Chondrocyte (in vitro differentiated cells): ENCODE measurements around the gene TPRKB. TPM values are rescaled to one million over a fixed set of nuclear protein-coding genes. Genes with fewer than 3 reads are reported as not detected.
"Not testable (repeated sequence)": the region's sequence is repeated elsewhere in the genome, so short reads cannot be mapped to it uniquely, and the experiment has no call there.

ENCODE experiments used
- DNase-seq: peaks from one replicate; pipeline ENCODE4 v3.0.0; 2021; ENCODE audit warnings: mixed read lengths, low spot score
- H3K27ac Mint-ChIP-seq: one replicate; pipeline ENCODE4 v1.8.0; 2021; ENCODE audit warnings: mild to moderate bottlenecking, moderate library complexity, mixed read lengths; ENCODE audit not compliant: unreplicated experiment
- H3K27me3 Mint-ChIP-seq: 2 replicates; pipeline ENCODE4 v1.8.0; 2021; ENCODE audit warnings: low read depth, mixed read lengths
- H3K36me3 Mint-ChIP-seq: 2 replicates; pipeline ENCODE4 v1.8.0; 2021; ENCODE audit warnings: low read depth, mixed read lengths
- H3K4me1 Mint-ChIP-seq: 2 replicates; pipeline ENCODE4 v1.8.0; 2021; ENCODE audit warnings: low read depth, mild to moderate bottlenecking, mixed read lengths
- H3K4me3 Mint-ChIP-seq: one replicate; pipeline ENCODE4 v1.8.0; 2021; ENCODE audit warnings: mild to moderate bottlenecking, moderate library complexity, mixed read lengths; ENCODE audit not compliant: unreplicated experiment
- H3K9me3 Mint-ChIP-seq: 2 replicates; pipeline ENCODE4 v1.8.0; 2021; ENCODE audit warnings: low read depth, mixed read lengths
- CTCF ChIP-seq: fragments of 200-600 bp; sonication (generic); IDR thresholded peaks from 2 replicates; pipeline ENCODE4 v1.5.0; 2021; ENCODE audit warnings: antibody characterized with exemption, mild to moderate bottlenecking, moderate library complexity
- total RNA-seq: library from RNA; stranded (reverse); gene quantifications from 3 replicates; pipeline ENCODE4 v1.2.1, GENCODE V29; 2021

Gene TPRKB
- total RNA-seq, 1 donor from 2014 or later, result 14.2 TPM

- no peak for DNase-seq
- no peaks in the 10 kb centered on the region for H3K9me3 Mint-ChIP-seq
- no peak overlapping the region for H3K27ac Mint-ChIP-seq
- no peaks in the 10 kb centered on the region for H3K4me1 Mint-ChIP-seq
- TF ChIP-seq CTCF, result no peak
- H3K27me3 Mint-ChIP-seq, result no peaks in the 10 kb centered on the region
- H3K36me3 Mint-ChIP-seq, result no peaks in the 10 kb centered on the region
- no peak overlapping the region for H3K4me3 Mint-ChIP-seq
These were observed 39.0 kb downstream of the TPRKB start for GRCh38 chr2:73698101-73698500.

- H3K27me3 Mint-ChIP-seq, result no peaks in the 10 kb centered on the region
- DNase-seq, result no peak
- no peaks in the 10 kb centered on the region for H3K4me1 Mint-ChIP-seq
- H3K27ac Mint-ChIP-seq, result no peak overlapping the region
- no peak overlapping the region for H3K4me3 Mint-ChIP-seq
- no peak for TF ChIP-seq CTCF
- H3K36me3 Mint-ChIP-seq, result no peaks in the 10 kb centered on the region
- no peaks in the 10 kb centered on the region for H3K9me3 Mint-ChIP-seq
These were observed 39.5 kb downstream of the TPRKB start for GRCh38 chr2:73697606-73698005.

- not testable (repeated sequence) for H3K36me3 Mint-ChIP-seq, H3K27ac Mint-ChIP-seq, H3K4me1 Mint-ChIP-seq, H3K9me3 Mint-ChIP-seq, DNase-seq, H3K4me3 Mint-ChIP-seq, H3K27me3 Mint-ChIP-seq
These were observed 40.2 kb downstream of the TPRKB start for GRCh38 chr2:73696985-73697384.

GRCh38 chr2:73696521-73696920 is 40.6 kb downstream of the TPRKB start:
- H3K9me3 Mint-ChIP-seq, H3K27me3 Mint-ChIP-seq, H3K36me3 Mint-ChIP-seq, H3K4me1 Mint-ChIP-seq, H3K27ac Mint-ChIP-seq, DNase-seq, H3K4me3 Mint-ChIP-seq: not testable (repeated sequence)

- not testable (repeated sequence) for H3K36me3 Mint-ChIP-seq, H3K27me3 Mint-ChIP-seq, H3K27ac Mint-ChIP-seq, H3K4me1 Mint-ChIP-seq, DNase-seq, H3K4me3 Mint-ChIP-seq
- peaks cover 15% of the 10 kb centered on the region for H3K9me3 Mint-ChIP-seq
- peak; percentile 76 for TF ChIP-seq CTCF
These were observed 46.6 kb downstream of the TPRKB start for GRCh38 chr2:73690372-73691088.

- not testable (repeated sequence) for H3K27ac Mint-ChIP-seq, H3K27me3 Mint-ChIP-seq, DNase-seq, H3K4me1 Mint-ChIP-seq, H3K36me3 Mint-ChIP-seq, H3K4me3 Mint-ChIP-seq
- H3K9me3 Mint-ChIP-seq, result peaks cover 15% of the 10 kb centered on the region
These were observed 48.7 kb downstream of the TPRKB start for GRCh38 chr2:73688494-73688893.
